H1 (cell line): ENCODE measurements around the gene PCGF3. TPM values are rescaled to one million over a fixed set of nuclear protein-coding genes. Genes with fewer than 3 reads are reported as not detected.

Experiments used
- BCL11A ChIP-seq, 2 experiments: IDR thresholded peaks; one replicate each; pipeline ENCODE4 v1.6.1; 2011; ENCODE audit warnings: low read depth in 2 of 2, low read length in 2 of 2, mild to moderate bottlenecking in 2 of 2
- CHD7 ChIP-seq: fragments of 300-600 bp; sonication (generic); IDR thresholded peaks from 2 replicates; pipeline ENCODE4 v1.7.1; 2012; ENCODE audit warnings: low read length, moderate library complexity, mild to moderate bottlenecking, inconsistent platforms; ENCODE audit not compliant: insufficient replicate concordance
- E2F6 ChIP-seq: IDR thresholded peaks from 2 replicates; pipeline ENCODE4 v1.6.1; 2012; ENCODE audit warnings: inconsistent platforms
- HDAC6 ChIP-seq: IDR thresholded peaks from one replicate; pipeline ENCODE4 v1.7.1; 2012; ENCODE audit warnings: low read depth, mild to moderate bottlenecking, inconsistent platforms, low read length, moderate library complexity
- KDM1A ChIP-seq: fragments of 200-600, 300-600 bp; sonication (generic); IDR thresholded peaks from 2 replicates; pipeline ENCODE4 v1.7.1; 2016; ENCODE audit warnings: mild to moderate bottlenecking, low read length, borderline replicate concordance
- NRF1 ChIP-seq: IDR thresholded peaks from 2 replicates; pipeline ENCODE4 v1.6.1; 2011; ENCODE audit warnings: mild to moderate bottlenecking, low read depth, low read length, improper control_type of control experiment
- SIX5 ChIP-seq: IDR thresholded peaks from 2 replicates; pipeline ENCODE4 v1.6.1; 2011; ENCODE audit warnings: mild to moderate bottlenecking, low read depth, low read length
- SP1 ChIP-seq: IDR thresholded peaks from 2 replicates; pipeline ENCODE4 v1.6.1; 2011; ENCODE audit warnings: low read depth, low read length
- TBP ChIP-seq: IDR thresholded peaks from 2 replicates; pipeline ENCODE4 v1.6.1; 2011; ENCODE audit warnings: low read depth, low read length, improper control_type of control experiment
- TEAD4 ChIP-seq: IDR thresholded peaks from 2 replicates; pipeline ENCODE4 v1.6.1; 2012; ENCODE audit warnings: low read depth, low read length, inconsistent platforms, mixed read lengths
- polyA plus RNA-seq, 7 experiments: library from polyadenylated mRNA; depleted of rRNA in 3 of 7; stranded (reverse) in 5 of 7; unstranded in 2 of 7; fragments of >200 nt in 5 of 7; fragments of 200-250 nt in 2 of 7; gene quantifications; 1 replicate in 5 of 7; 2 replicates in 1 of 7; 4 replicates in 1 of 7; pipeline versions ENCODE4 v1.2.1 to v1.2.3, GENCODE V29; 2011 to 2013; ENCODE audit warnings: missing spikeins in 2 of 7, mixed read lengths in 2 of 7
- total RNA-seq: library from RNA; stranded (reverse); fragmentation: NEBNext Ultra II Directional; extraction: Animal tissue kit (Norgen Biotek cat#: 25700); gene quantifications from 2 replicates; pipeline ENCODE4 v1.2.1, GENCODE V29; 2021

The PCGF3 gene
- total and polyA plus RNA-seq, 2 of the 8 experiments (the other 6 are each of a cell fraction or from before 2014, with no cell fraction given): 52.7 to 52.9 TPM

GRCh38 chr4:659851-660250 lies 45.8 kb upstream of the PCGF3 start (continued):
- TF ChIP-seq CHD7 (no peak), NRF1 (no peak), HDAC6 (no peak), TEAD4 (no peak), KDM1A (no peak), SP1 (no peak), TBP (no peak), E2F6 (no peak), SIX5 (no peak), BCL11A (IDR thresholded peaks at IDR 0.05; ENCODE audit: low read depth in 2 of 2, low read length in 2 of 2) (no peak)
